PC-9 (cell line): ENCODE results near the gene POMT2. TPM values are rescaled to one million over a fixed set of nuclear protein-coding genes. Genes with fewer than 3 reads are reported as not detected.

Source experiments
- BruUV-seq: library from RNA; stranded (reverse); fragments of 400-500 nt; replicated peaks from 2 replicates; lab custom pipeline; 2021; lab: Mats Ljungman, UMichigan
- CTCF ChIA-PET: fragments of 300-600 bp; sonication (Branson Sonifier 250); formaldehyde crosslinking; loops from one replicate; lab custom pipeline; 2022; ENCODE audit warnings: antibody characterized with exemption; lab: Charles Lee
- POLR2A ChIA-PET: fragments of 300-600 bp; sonication (Branson Sonifier 250); formaldehyde crosslinking; loops from one replicate; lab custom pipeline; 2022; ENCODE audit warnings: antibody characterized with exemption; ENCODE audit not compliant: unreplicated experiment; lab: Charles Lee
- DNase-seq, 2 experiments: peaks; one replicate each; pipeline versions ENCODE4 v3.0.0 to v3.0.0-alpha.2; 2015 to 2022; ENCODE audit warnings: mixed read lengths in 1 of 2
- H2AFZ ChIP-seq: fragments of 200-600 bp; sonication (generic); 2 replicates; pipeline ENCODE4 v1.8.1; 2017; ENCODE audit warnings: antibody characterized with exemption
- H3F3A ChIP-seq: fragments of 200-600 bp; sonication (generic); 2 replicates; pipeline ENCODE4 v1.8.1; 2017; ENCODE audit warnings: antibody characterized with exemption, mild to moderate bottlenecking, low read depth; ENCODE audit not compliant: insufficient read depth
- H3K27ac ChIP-seq: fragments of 200-600 bp; sonication (generic); 2 replicates; pipeline ENCODE4 v1.6.1; 2016; ENCODE audit warnings: mixed run types
- H3K27me3 ChIP-seq: fragments of 200-600 bp; sonication (generic); 2 replicates; pipeline ENCODE4 v1.6.1; 2016; ENCODE audit warnings: low read depth, mixed run types; ENCODE audit not compliant: insufficient read depth
- H3K36me3 ChIP-seq: fragments of 200-600 bp; sonication (generic); 2 replicates; pipeline ENCODE4 v1.6.1; 2016; ENCODE audit warnings: low read depth, mixed run types
- H3K4me1 ChIP-seq: fragments of 200-600 bp; sonication (generic); replicated peaks from 2 replicates; pipeline ENCODE4 v1.6.1; 2016; ENCODE audit warnings: mixed run types; ENCODE audit not compliant: insufficient read depth
- H3K4me2 ChIP-seq: fragments of 200-600 bp; sonication (generic); 2 replicates; pipeline ENCODE4 v1.6.1; 2017; ENCODE audit warnings: mixed run types
- H3K4me3 ChIP-seq: fragments of 200-600 bp; sonication (generic); 2 replicates; pipeline ENCODE4 v1.6.1; 2016; ENCODE audit warnings: mixed run types
- H3K79me2 ChIP-seq: fragments of 200-600 bp; sonication (generic); 2 replicates; pipeline ENCODE4 v1.6.1; 2017; ENCODE audit warnings: low read depth, mixed run types
- H3K9me2 ChIP-seq: fragments of 200-600 bp; sonication (generic); 2 replicates; pipeline ENCODE4 v1.8.1; 2017; ENCODE audit warnings: mild to moderate bottlenecking; ENCODE audit not compliant: insufficient read depth
- H3K9me3 ChIP-seq: fragments of 200-600 bp; sonication (generic); 2 replicates; pipeline ENCODE4 v1.8.1; 2016; ENCODE audit warnings: low read depth; ENCODE audit not compliant: insufficient read depth
- H4K20me1 ChIP-seq: fragments of 200-600 bp; sonication (generic); 2 replicates; pipeline ENCODE4 v1.8.1; 2017; ENCODE audit not compliant: insufficient read depth
- EZH2 ChIP-seq: fragments of 200-600 bp; sonication (generic); IDR thresholded peaks from 2 replicates; pipeline ENCODE4 v1.8.0; 2017; ENCODE audit warnings: antibody characterized with exemption, low read depth
- intact Hi-C: fragments of 100-400 bp; cut with micrococcal nuclease; formaldehyde crosslinking; loops from one replicate; pipeline ENCODE4 v1.10.0; 2022; ENCODE audit not compliant: unreplicated experiment
- total RNA-seq: library from RNA; stranded (reverse); gene quantifications from 2 replicates; pipeline ENCODE4 v1.2.3, GENCODE V29; 2021
- TF ChIP-seq, protein P1 (sequence below): fragments of 200-600 bp; sonication (generic); conservative IDR thresholded peaks from 2 replicates; pipeline ENCODE4 v1.6.1; 2017; ENCODE audit warnings: mixed run types, antibody characterized with exemption, mild to moderate bottlenecking, moderate library complexity

Gene POMT2
- total RNA-seq, 1 experiment from 2014 or later: 96.5 TPM

DNA sequence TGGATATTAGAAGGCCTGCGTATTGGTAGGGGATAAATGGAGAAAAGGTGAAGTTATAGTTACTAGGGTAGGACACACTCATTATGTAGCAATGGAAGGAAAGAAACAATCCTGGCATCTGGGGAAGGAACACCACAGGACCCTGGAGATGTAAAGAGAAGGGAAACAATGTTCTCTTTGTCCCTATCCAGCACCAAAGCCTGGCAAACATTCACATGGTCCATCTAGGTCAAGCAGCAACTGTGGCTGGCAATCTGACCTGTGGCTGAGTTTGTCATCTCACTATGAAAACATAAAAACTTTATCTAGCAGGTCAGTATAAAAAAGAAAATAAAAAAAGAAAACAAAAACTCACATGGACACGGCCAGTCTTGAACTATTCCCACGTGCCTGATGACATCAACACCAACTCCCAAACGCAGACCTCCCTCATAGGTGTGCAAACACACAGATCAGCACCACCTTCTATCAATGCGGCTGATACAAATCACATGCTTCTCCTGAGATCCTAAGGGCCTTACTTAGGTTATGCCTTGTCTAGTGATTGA lies 2.6 kb downstream of the POMT2 start:
- H3K4me2 ChIP-seq: no peak overlapping the region
- H3K27me3 ChIP-seq: no peaks in the 10 kb centered on the region
- H3K36me3 ChIP-seq: no peaks in the 10 kb centered on the region
- H3K79me2 ChIP-seq: peaks cover 62% of the 10 kb centered on the region
- H3K27ac ChIP-seq: no peak overlapping the region
- no peaks in the 10 kb centered on the region for H3K9me3 ChIP-seq
- peaks cover 18% of the 10 kb centered on the region for H3K4me1 ChIP-seq
- H2AFZ ChIP-seq: no peak overlapping the region
- TF ChIP-seq, protein P1, sequence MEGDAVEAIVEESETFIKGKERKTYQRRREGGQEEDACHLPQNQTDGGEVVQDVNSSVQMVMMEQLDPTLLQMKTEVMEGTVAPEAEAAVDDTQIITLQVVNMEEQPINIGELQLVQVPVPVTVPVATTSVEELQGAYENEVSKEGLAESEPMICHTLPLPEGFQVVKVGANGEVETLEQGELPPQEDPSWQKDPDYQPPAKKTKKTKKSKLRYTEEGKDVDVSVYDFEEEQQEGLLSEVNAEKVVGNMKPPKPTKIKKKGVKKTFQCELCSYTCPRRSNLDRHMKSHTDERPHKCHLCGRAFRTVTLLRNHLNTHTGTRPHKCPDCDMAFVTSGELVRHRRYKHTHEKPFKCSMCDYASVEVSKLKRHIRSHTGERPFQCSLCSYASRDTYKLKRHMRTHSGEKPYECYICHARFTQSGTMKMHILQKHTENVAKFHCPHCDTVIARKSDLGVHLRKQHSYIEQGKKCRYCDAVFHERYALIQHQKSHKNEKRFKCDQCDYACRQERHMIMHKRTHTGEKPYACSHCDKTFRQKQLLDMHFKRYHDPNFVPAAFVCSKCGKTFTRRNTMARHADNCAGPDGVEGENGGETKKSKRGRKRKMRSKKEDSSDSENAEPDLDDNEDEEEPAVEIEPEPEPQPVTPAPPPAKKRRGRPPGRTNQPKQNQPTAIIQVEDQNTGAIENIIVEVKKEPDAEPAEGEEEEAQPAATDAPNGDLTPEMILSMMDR: no peak
- no peak for TF ChIP-seq EZH2
- peaks cover 6% of the 10 kb centered on the region; the same call in 1 of the 2 replicates for H3F3A ChIP-seq
- peaks cover 42% of the 10 kb centered on the region for H4K20me1 ChIP-seq
- intact Hi-C loops: loop anchor here (5.0 kb wide), 1 partner anchor 234 kb away; no protein-coding TSS in a partner anchor
- CTCF ChIA-PET: no interaction called here
- H3K9me2 ChIP-seq: no peaks in the 10 kb centered on the region
- H3K4me3 ChIP-seq: no peak overlapping the region
- no peak for DNase-seq
- no TSS peak for BruUV-seq
- POLR2A ChIA-PET: no interaction called here

DNA sequence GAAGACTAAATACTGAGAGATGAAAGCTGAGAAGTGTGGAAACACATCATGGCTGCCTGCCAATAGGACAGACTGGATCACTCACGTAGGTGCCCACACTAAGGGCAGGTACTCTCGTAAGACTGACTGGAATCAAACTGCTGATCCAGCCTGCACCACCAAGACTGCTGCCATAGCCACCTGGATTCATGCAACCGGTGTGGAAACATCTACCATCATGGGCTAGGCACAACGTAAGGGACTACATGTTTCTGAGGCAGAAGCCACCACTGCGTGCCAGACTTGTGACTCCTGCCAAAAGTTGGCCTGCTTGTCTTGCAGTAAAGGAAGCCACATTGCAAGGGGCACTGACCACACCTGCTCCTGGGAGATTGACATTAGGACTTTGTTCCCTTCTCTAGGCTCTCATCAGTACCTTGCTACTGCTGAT lies 3.8 kb downstream of the POMT2 start:
- Histone ChIP-seq H3K4me1 (peaks cover 10% of the 10 kb centered on the region), H3K9me3 (no peaks in the 10 kb centered on the region), H3K27me3 (no peaks in the 10 kb centered on the region), H4K20me1 (peaks cover 45% of the 10 kb centered on the region), H3K79me2 (peaks cover 59% of the 10 kb centered on the region), H3K27ac (no peak overlapping the region), H3K4me3 (no peak overlapping the region), H3K4me2 (no peak overlapping the region), H3F3A (peaks cover 6% of the 10 kb centered on the region; the same call in 1 of the 2 replicates), H2AFZ (no peak overlapping the region), H3K9me2 (no peaks in the 10 kb centered on the region), H3K36me3 (no peaks in the 10 kb centered on the region)
- intact Hi-C loops: loop anchor here (1.0 to 5.0 kb wide), 3 partner anchors 165 to 441 kb away; no protein-coding TSS in a partner anchor
- no peak for TF ChIP-seq EZH2
- TF ChIP-seq, protein P1: no peak
- BruUV-seq: no TSS peak
- POLR2A ChIA-PET: interaction anchor here (1.0 kb wide), 1 partner anchor 166 kb away, joined by 4 read pairs; no protein-coding TSS in a partner anchor
- no peak for DNase-seq
- CTCF ChIA-PET: interaction anchor here (0.6 to 3.6 kb wide), 9 partner anchors 14 to 1290 kb away, joined by 3 to 62 read pairs (median 11); partner anchors contain the start of genes SAMD15 and TMED8

DNA sequence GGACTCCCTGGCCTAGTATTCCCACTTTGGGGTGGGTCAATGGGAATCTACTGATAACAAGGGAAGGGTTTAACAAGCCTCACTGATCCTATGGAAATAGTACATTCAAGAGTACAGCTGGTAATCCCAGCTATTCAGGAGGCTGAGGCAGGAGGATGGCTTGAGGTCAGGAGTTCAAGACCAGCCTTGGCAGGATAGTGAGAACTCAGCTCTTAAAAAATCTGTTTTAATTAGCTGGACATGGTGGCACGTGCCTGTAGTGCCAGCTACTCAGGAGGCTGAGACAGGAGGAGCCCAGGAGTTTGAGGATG lies 4.5 kb downstream of the POMT2 start:
- Histone ChIP-seq H2AFZ (no peak overlapping the region), H3K4me2 (no peak overlapping the region), H3K4me1 (peaks cover 10% of the 10 kb centered on the region), H3K4me3 (no peak overlapping the region), H3K27me3 (no peaks in the 10 kb centered on the region), H3K27ac (no peak overlapping the region), H3K79me2 (peaks cover 61% of the 10 kb centered on the region), H4K20me1 (peaks cover 48% of the 10 kb centered on the region), H3K9me2 (no peaks in the 10 kb centered on the region), H3F3A (peaks cover 6% of the 10 kb centered on the region; the same call in 1 of the 2 replicates), H3K9me3 (no peaks in the 10 kb centered on the region), H3K36me3 (no peaks in the 10 kb centered on the region)
- intact Hi-C loops: loop anchor here (1.0 to 5.0 kb wide), 3 partner anchors 164 to 440 kb away; no protein-coding TSS in a partner anchor
- DNase-seq: no peak
- TF ChIP-seq, protein P1: peak; percentile 57; the same call in 1 of the 2 replicates
- no peak for TF ChIP-seq EZH2
- ChIA-PET CTCF (interaction anchor here (0.6 to 3.6 kb wide), 22 partner anchors 9 to 1289 kb away, joined by 3 to 62 read pairs (median 6); partner anchors contain the start of genes CIPC, SAMD15 and TMED8), POLR2A (interaction anchor here (0.5 to 1.0 kb wide), 3 partner anchors 12 to 205 kb away, joined by 4 to 13 read pairs (median 6); no protein-coding TSS in a partner anchor)
- BruUV-seq: no TSS peak
